Fibroblast of skin of left biceps (primary cell): Measurements from ENCODE around the gene RBKS.

Experiments
- DNase-seq, 2 experiments: peaks; one replicate each; pipeline ENCODE4 v3.0.0-alpha.2; 2013; ENCODE audit warnings: low read depth in 2 of 2

Gene RBKS

DNA sequence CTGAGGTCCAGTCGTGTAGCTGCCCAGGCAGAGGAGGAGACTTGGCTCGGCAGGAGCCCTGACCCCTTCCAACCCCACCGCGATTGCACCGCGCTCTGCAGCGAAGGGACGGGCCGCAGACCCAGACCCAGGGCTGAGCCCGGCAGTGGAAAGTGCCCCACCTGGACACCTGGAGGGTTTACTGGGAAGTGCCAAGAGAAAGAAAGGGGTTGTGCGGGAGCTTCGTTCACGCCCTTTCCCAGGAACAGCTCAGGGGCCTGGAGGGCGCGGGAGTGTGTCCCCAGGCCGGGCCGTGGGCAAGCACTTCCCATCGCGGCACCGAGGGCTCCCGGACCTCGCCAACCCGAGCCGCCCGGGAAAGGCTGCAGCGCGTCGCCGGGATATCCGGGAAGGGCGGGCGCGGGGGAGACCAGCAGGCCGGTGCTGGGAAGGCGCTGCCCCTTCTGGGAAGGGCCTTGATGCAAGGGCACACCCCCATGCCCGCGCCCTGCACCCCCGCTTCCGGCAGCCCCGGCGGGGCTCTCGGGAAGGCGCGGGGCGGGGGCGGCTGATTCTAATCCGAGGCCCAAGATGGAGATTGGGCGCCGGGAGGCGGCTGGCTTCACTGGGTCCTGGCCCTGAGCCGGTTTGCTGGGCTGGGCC, 154.8 kb downstream of the RBKS start:
- peak in 1 of 2 experiments; percentile 40 for DNase-seq

DNA sequence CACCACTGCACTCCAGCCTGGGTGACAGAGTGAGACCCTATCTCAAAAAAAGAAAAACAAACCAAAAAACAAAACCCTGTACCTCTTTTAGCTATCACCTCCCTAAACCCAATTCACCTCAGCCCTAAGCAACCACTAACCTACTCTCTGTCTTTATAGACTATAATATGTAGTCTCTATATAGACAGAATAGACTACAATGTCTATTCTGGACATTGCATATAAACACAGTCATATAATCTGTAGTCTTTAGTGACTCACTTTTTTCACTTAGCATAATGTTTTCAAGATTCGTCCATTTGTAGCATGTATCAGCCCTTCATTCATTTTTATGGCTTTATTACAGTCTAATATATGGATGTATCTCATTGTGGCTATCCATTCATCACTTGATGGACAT, 155.9 kb downstream of the RBKS start:
- DNase-seq: no peak
